ENCODE measurements around the gene MAN1A1.

DNA sequence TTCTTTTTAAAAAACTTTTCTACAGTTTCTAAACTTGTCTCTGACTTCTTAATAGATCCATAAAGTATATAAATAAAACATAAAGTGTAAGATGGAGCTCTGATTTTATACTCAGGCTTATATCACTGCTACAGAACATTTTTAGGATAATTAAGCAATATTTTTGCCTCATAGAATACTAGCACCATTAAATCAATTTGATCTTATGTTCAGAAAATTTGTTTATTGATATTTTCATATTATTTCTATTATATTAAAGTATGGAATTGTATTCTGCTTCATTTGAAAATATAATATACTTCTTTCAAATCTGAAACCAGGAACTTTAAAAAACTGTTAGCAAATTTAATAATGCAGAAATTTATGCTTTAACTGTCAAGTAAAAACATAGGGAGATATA lies 106.5 kb downstream of the MAN1A1 start:
- no peak for TF ChIP-seq POLR2AphosphoS5 (IDR thresholded peaks at IDR 0.05; ENCODE audit: borderline replicate concordance, low read depth, low read length)
- no peak for TF ChIP-seq EZH2 (IDR thresholded peaks at IDR 0.05)
- TF ChIP-seq FOXP2 (optimal IDR thresholded peaks at IDR 0.05; ENCODE audit: control extremely low read depth, extremely low read length, insufficient read depth): no peak

All from SK-N-MC (cell line).